Astrocyte (in vitro differentiated cells and primary cell): ENCODE measurements around the gene CLEC2B. TPM values are rescaled to one million over a fixed set of nuclear protein-coding genes. Genes with fewer than 3 reads are reported as not detected.

ENCODE experiments used
- DNase-seq: peaks from one replicate; pipeline ENCODE4 v3.0.0-alpha.2; 2010; ENCODE audit warnings: low read depth
- FAIRE-seq: peaks from 2 replicates; lab custom pipeline; 2011; peaks lifted over from hg19 to GRCh38; lab: Jason Lieb, UNC
- H2AFZ ChIP-seq: 2 replicates; pipeline ENCODE4 v1.6.0; 2012; ENCODE audit warnings: low read depth, low read length, inconsistent platforms
- H3K27ac ChIP-seq: 2 replicates; pipeline ENCODE4 v1.5.1; 2011; ENCODE audit warnings: low read depth, low read length, inconsistent platforms
- H3K27me3 ChIP-seq: 2 replicates; pipeline ENCODE4 v1.6.0; 2011; ENCODE audit warnings: low read length, inconsistent platforms; ENCODE audit not compliant: insufficient read depth
- H3K36me3 ChIP-seq: 2 replicates; pipeline ENCODE4 v1.5.1; 2011; ENCODE audit warnings: low read length, inconsistent platforms; ENCODE audit not compliant: insufficient read depth
- H3K4me1 ChIP-seq: 2 replicates; pipeline ENCODE4 v1.5.1; 2011; ENCODE audit warnings: low read length, inconsistent platforms; ENCODE audit not compliant: insufficient read depth
- H3K4me2 ChIP-seq: 2 replicates; pipeline ENCODE4 v1.6.0; 2012; ENCODE audit warnings: low read length, inconsistent platforms
- H3K4me3 ChIP-seq: 2 replicates; pipeline ENCODE4 v1.5.1; 2011; ENCODE audit warnings: low read depth, mild to moderate bottlenecking, low read length, inconsistent platforms; ENCODE audit not compliant: insufficient read depth
- H3K79me2 ChIP-seq: 2 replicates; pipeline ENCODE4 v1.6.0; 2012; ENCODE audit warnings: mild to moderate bottlenecking, low read length, inconsistent platforms; ENCODE audit not compliant: insufficient read depth
- H3K9ac ChIP-seq: 2 replicates; pipeline ENCODE4 v1.6.0; 2012; ENCODE audit warnings: mild to moderate bottlenecking, low read length, inconsistent platforms
- H3K9me3 ChIP-seq: 2 replicates; pipeline ENCODE4 v1.5.1; 2012; ENCODE audit warnings: low read depth, mild to moderate bottlenecking, low read length, inconsistent platforms; ENCODE audit not compliant: insufficient read depth
- H4K20me1 ChIP-seq: 2 replicates; pipeline ENCODE4 v1.6.0; 2012; ENCODE audit warnings: low read length, inconsistent platforms; ENCODE audit not compliant: insufficient read depth
- H3K27ac Mint-ChIP-seq: one replicate; pipeline ENCODE4 v1.8.0; 2021; ENCODE audit warnings: mild to moderate bottlenecking, mixed read lengths; ENCODE audit not compliant: unreplicated experiment
- H3K27me3 Mint-ChIP-seq: one replicate; pipeline ENCODE4 v1.8.0; 2021; ENCODE audit warnings: low read depth, mixed read lengths; ENCODE audit not compliant: unreplicated experiment
- H3K36me3 Mint-ChIP-seq: one replicate; pipeline ENCODE4 v1.8.0; 2021; ENCODE audit warnings: low read depth, mixed read lengths; ENCODE audit not compliant: unreplicated experiment
- H3K4me1 Mint-ChIP-seq: one replicate; pipeline ENCODE4 v1.8.0; 2021; ENCODE audit warnings: low read depth, mixed read lengths; ENCODE audit not compliant: unreplicated experiment
- H3K4me3 Mint-ChIP-seq: one replicate; pipeline ENCODE4 v1.8.0; 2021; ENCODE audit warnings: mild to moderate bottlenecking, moderate library complexity, mixed read lengths; ENCODE audit not compliant: unreplicated experiment
- H3K9me3 Mint-ChIP-seq: one replicate; pipeline ENCODE4 v1.8.0; 2021; ENCODE audit warnings: mild to moderate bottlenecking, mixed read lengths; ENCODE audit not compliant: unreplicated experiment
- EZH2 ChIP-seq: IDR thresholded peaks from 2 replicates; pipeline ENCODE4 v1.6.1; 2012; ENCODE audit warnings: mild to moderate bottlenecking, low read length, inconsistent platforms; ENCODE audit not compliant: insufficient read depth
- total RNA-seq: library from RNA; stranded (reverse); gene quantifications from 2 replicates; pipeline ENCODE4 v1.2.1, GENCODE V29; 2021
- TF ChIP-seq, protein P1 (sequence below): IDR thresholded peaks from 2 replicates; pipeline ENCODE4 v1.5.1; 2011; ENCODE audit warnings: low read depth, mild to moderate bottlenecking, inconsistent platforms, low read length, moderate library complexity; ENCODE audit not compliant: insufficient read depth

Gene CLEC2B
- total RNA-seq, 1 donor from 2014 or later, result not detected

DNA sequence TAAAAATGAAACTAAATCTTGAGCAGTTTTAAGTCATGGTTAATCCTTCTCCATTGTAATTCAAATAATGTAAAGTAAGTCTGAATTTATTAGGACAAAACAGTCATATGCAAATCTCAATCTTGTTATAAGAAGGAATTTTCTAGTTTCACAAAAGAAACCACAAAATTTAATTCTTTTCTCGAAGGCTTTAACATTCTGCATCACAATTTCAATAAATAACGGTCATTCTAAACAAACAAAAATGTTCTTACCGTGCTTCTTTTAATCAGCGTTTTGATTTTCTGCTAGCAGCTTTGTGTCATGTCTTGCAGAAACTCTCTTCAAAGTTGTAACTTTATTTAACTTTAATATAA, 225 bp downstream of the CLEC2B start:
- H3K9me3 Mint-ChIP-seq, result no peaks in the 10 kb centered on the region
- DNase-seq, result no peak
- no peaks in the 10 kb centered on the region for H3K36me3 Mint-ChIP-seq
- no peaks in the 10 kb centered on the region for H3K36me3 ChIP-seq
- no peaks in the 10 kb centered on the region for H3K27me3 ChIP-seq
- peaks cover 4% of the 10 kb centered on the region for H3K4me1 Mint-ChIP-seq
- H3K4me3 ChIP-seq, result peak overlapping the region; percentile 60
- no peak overlapping the region for H3K9ac ChIP-seq
- no peaks in the 10 kb centered on the region for H3K27me3 Mint-ChIP-seq
- H3K79me2 ChIP-seq, result no peaks in the 10 kb centered on the region
- peak overlapping the region; percentile 54 for H3K27ac ChIP-seq
- TF ChIP-seq EZH2, result no peak
- TF ChIP-seq, protein P1, sequence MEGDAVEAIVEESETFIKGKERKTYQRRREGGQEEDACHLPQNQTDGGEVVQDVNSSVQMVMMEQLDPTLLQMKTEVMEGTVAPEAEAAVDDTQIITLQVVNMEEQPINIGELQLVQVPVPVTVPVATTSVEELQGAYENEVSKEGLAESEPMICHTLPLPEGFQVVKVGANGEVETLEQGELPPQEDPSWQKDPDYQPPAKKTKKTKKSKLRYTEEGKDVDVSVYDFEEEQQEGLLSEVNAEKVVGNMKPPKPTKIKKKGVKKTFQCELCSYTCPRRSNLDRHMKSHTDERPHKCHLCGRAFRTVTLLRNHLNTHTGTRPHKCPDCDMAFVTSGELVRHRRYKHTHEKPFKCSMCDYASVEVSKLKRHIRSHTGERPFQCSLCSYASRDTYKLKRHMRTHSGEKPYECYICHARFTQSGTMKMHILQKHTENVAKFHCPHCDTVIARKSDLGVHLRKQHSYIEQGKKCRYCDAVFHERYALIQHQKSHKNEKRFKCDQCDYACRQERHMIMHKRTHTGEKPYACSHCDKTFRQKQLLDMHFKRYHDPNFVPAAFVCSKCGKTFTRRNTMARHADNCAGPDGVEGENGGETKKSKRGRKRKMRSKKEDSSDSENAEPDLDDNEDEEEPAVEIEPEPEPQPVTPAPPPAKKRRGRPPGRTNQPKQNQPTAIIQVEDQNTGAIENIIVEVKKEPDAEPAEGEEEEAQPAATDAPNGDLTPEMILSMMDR, result no peak
- peak overlapping the region; percentile 83 for H3K4me2 ChIP-seq
- no peak overlapping the region for H3K4me3 Mint-ChIP-seq
- H3K4me1 ChIP-seq, result no peaks in the 10 kb centered on the region
- no peak overlapping the region for H2AFZ ChIP-seq
- no peak overlapping the region for H3K27ac Mint-ChIP-seq
- FAIRE-seq, result no peak
- H3K9me3 ChIP-seq, result no peaks in the 10 kb centered on the region
- no peaks in the 10 kb centered on the region for H4K20me1 ChIP-seq

DNA sequence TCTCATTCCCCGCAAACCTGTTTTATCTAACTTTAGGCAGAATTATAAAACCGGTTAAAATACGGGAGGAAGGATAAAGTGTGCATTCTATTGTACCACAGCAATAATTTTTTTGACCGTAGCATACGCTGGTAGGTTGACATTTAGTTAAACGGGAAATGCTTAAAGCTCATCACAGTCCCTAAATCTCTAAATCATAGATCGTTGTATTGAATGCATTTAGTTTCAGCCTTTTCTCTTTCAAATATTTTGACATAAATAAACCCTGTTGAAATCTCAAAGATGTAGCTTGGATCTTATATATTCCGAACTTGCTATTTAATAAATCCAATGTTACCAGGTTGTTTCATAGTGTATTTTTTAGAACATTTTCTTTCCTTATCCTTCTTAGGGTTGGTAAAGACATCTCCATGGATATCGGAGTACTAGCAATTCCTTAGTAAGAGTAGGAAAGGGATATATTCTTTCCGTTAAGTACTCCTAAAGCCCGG, 798 bp downstream of the CLEC2B start:
- H3K4me3 ChIP-seq, result no peak overlapping the region
- H3K4me1 ChIP-seq, result no peaks in the 10 kb centered on the region
- no peak for TF ChIP-seq EZH2
- TF ChIP-seq, protein P1, result no peak
- no peak overlapping the region for H3K27ac ChIP-seq
- H2AFZ ChIP-seq, result no peak overlapping the region
- H3K27ac Mint-ChIP-seq, result no peak overlapping the region
- no peak overlapping the region for H3K4me3 Mint-ChIP-seq
- no peaks in the 10 kb centered on the region for H4K20me1 ChIP-seq
- H3K27me3 Mint-ChIP-seq, result no peaks in the 10 kb centered on the region
- no peak overlapping the region for H3K4me2 ChIP-seq
- H3K79me2 ChIP-seq, result no peaks in the 10 kb centered on the region
- FAIRE-seq (no peak), DNase-seq (no peak)
- H3K36me3 ChIP-seq, result no peaks in the 10 kb centered on the region
- H3K4me1 Mint-ChIP-seq, result peaks cover 4% of the 10 kb centered on the region
- no peak overlapping the region for H3K9ac ChIP-seq
- no peaks in the 10 kb centered on the region for H3K36me3 Mint-ChIP-seq
- H3K9me3 ChIP-seq, result no peaks in the 10 kb centered on the region
- H3K9me3 Mint-ChIP-seq, result peaks cover 2% of the 10 kb centered on the region
- H3K27me3 ChIP-seq, result no peaks in the 10 kb centered on the region

- FAIRE-seq, result no peak
- Histone ChIP-seq H3K9ac (no peak overlapping the region), H2AFZ (no peak overlapping the region), H3K4me3 (no peak overlapping the region), H3K27me3 (no peaks in the 10 kb centered on the region), H3K9me3 (no peaks in the 10 kb centered on the region), H3K36me3 (no peaks in the 10 kb centered on the region), H3K27ac (no peak overlapping the region), H4K20me1 (no peaks in the 10 kb centered on the region), H3K79me2 (no peaks in the 10 kb centered on the region), H3K4me1 (no peaks in the 10 kb centered on the region), H3K4me2 (no peak overlapping the region)
- Mint-ChIP-seq H3K27ac (no peak overlapping the region), H3K4me1 (peaks cover 4% of the 10 kb centered on the region), H3K9me3 (peaks cover 2% of the 10 kb centered on the region), H3K4me3 (no peak overlapping the region), H3K36me3 (no peaks in the 10 kb centered on the region), H3K27me3 (no peaks in the 10 kb centered on the region)
- no peak for DNase-seq
- TF ChIP-seq EZH2, result no peak
- TF ChIP-seq, protein P1, result no peak
Measured at GRCh38 chr12:9867531-9867930, 1.6 kb downstream of the CLEC2B start.
